Fibroblast of pulmonary artery (primary cell): ENCODE measurements around the gene RAPGEF1.
A peak's percentile ranks its signal among the peaks of the same experiment; 100 is the strongest.

Source experiments
- DNase-seq: peaks from one replicate; pipeline ENCODE4 v3.0.0-alpha.2; 2010; ENCODE audit warnings: low read depth
- H3K4me3 ChIP-seq: replicated peaks from 2 replicates; pipeline ENCODE4 v1.5.1; 2011; ENCODE audit warnings: low read depth, mild to moderate bottlenecking, control low read depth, low read length, moderate library complexity
- CTCF ChIP-seq: IDR thresholded peaks from 2 replicates; pipeline ENCODE4 v1.5.1; 2011; ENCODE audit warnings: mild to moderate bottlenecking, control low read depth, low read length, inconsistent platforms; ENCODE audit errors: missing control alignments

Gene RAPGEF1

DNA sequence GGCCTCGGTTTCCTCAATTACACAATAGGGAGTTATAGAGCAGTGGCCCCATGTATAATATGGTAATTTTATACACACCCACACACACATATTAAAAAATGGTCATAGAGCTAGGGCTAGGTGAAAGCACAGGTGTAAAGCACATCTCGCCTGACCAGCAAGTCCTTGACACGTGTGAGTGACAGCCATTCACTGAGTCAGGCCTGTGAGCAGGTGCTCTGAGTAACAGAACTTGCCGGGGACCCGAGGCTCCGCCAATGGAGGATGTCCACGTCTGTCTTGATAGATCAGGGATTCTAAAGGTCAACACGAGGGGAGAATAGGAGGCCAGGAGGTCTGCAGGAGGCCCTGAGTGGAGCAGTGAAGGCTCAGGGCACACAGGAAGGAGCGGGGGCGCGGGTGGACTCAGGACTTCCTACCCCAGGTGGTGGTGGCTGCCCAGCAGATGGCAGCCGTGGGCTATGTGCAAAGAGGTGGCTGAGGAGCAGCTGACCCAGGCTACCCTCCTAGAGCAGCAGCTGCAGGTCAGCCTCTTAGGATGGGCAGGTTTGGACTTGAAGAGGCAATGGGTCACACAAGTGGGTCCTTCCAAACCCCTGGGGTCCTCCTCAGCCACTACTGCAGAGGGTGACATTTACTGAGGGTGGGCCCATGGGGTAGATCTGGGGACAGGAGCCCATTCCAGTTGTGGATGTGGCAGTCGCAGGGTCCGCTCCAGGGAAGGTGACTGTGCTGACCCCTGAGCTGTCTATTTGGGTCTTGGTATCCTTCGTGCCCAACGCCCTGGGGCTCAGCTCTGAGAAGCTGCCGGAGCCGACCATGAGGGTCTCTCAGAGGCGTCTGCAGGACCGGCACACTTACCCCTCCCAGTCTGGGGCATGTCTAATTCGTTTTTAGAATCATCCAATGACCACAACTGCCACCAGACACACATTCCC, 148.7 kb downstream of the RAPGEF1 start:
- H3K4me3 ChIP-seq: no peak overlapping the region
- peak; percentile 84 for DNase-seq
- TF ChIP-seq CTCF: peak; percentile 84

GRCh38 chr9:131590449-131590848, 149.4 kb downstream of the RAPGEF1 start:
- no peak for DNase-seq
- no peak for TF ChIP-seq CTCF
- no peak overlapping the region for H3K4me3 ChIP-seq

DNA sequence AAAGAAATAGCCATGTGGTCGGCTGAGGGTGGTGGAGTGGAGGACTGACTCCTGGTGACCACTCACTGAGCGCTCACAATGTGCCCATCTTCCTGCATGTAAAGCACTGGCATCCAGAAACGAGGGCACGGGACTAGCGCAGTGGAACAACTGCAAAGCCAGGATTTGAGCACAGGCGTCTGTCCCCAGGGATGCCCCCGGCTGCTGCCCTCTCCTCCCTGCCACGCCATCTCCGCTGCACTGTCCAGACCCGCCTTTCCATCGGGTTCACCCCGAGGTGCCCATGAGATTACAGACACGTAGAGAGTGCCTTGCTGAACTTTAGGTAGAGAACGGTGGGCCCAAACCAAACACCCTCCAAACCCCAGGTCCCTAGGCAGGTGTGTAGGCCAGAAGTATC, 149.9 kb downstream of the RAPGEF1 start:
- DNase-seq: no peak
- TF ChIP-seq CTCF: no peak
- H3K4me3 ChIP-seq: no peak overlapping the region

- no peak for TF ChIP-seq CTCF
- DNase-seq: no peak
- no peak overlapping the region for H3K4me3 ChIP-seq
These were observed 150.7 kb downstream of the RAPGEF1 start for GRCh38 chr9:131589124-131589711.

DNA sequence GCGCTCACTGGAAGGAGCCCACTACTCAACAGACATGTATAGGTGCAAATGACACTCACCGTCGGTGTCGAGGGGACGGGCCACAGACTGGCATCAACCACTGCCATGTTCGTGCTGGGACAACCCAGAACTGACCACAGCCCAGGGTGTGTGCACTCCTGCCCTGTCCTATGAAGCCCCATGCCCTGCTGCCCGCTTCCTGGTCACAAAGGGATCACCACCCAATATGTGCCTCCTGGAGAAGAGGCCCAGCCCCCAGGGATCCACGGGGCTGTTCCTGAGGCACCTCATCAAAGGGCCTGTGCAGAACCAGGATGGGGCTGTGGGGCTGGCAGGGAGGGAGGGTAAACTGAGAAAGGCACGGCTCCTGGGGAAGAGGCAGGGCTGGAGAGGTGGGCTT, 151.5 kb downstream of the RAPGEF1 start:
- no peak for TF ChIP-seq CTCF
- no peak overlapping the region for H3K4me3 ChIP-seq
- DNase-seq: no peak

DNA sequence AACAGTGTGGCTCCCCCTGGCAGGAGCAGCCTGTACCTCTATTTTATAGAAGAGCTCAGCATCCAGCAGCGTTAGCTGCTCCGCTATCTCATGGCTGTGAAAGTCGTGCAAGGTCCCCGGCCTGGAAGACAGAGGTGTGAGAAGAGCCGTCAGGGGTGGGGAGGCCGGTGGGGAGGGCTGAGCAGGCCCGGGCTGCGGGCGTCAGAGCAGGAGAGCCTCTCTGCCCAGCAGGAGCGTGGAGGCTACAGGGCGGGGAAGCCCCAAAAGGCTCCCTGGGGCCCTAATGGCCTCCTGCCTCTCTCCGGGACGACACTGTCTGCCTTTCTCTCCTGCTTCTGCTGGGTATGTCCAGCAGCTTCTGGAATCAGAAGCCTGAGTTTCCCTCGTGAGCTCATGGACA, 152.0 kb downstream of the RAPGEF1 start:
- TF ChIP-seq CTCF: no peak
- no peak for DNase-seq
- H3K4me3 ChIP-seq: no peak overlapping the region
